Transverse colon (tissue), 4 donors: ENCODE measurements around the gene IPO5.

ENCODE experiments used
- EP300 ChIP-seq: sonication (generic); formaldehyde crosslinking; IDR thresholded peaks from one replicate; pipeline ENCODE4 v1.6.1; 2017; ENCODE audit warnings: antibody characterized with exemption, low read depth
- POLR2A ChIP-seq: fragments of 450-650 bp; IDR thresholded peaks from one replicate; pipeline ENCODE4 v1.6.1; 2016; ENCODE audit warnings: antibody characterized with exemption, mild to moderate bottlenecking, moderate library complexity
- POLR2AphosphoS5 ChIP-seq, 3 donors: sonication (generic); formaldehyde crosslinking; IDR thresholded peaks; one replicate each; pipeline ENCODE4 v1.6.1; 2016; ENCODE audit warnings: antibody characterized with exemption in 3 of 3
- TF ChIP-seq, protein P1 (sequence below), 5 experiments: fragments of 200-600 bp in 3 of 5; fragments of 450-650 bp in 2 of 5; sonication (generic) in 3 of 5; IDR thresholded peaks; 1 replicate in 2 of 5; 2 replicates in 3 of 5; pipeline ENCODE4 v1.5.1; 2016 to 2017; ENCODE audit warnings: antibody characterized with exemption in 5 of 5, inconsistent platforms in 3 of 5, mild to moderate bottlenecking in 2 of 5, moderate library complexity in 1 of 5

DNA sequence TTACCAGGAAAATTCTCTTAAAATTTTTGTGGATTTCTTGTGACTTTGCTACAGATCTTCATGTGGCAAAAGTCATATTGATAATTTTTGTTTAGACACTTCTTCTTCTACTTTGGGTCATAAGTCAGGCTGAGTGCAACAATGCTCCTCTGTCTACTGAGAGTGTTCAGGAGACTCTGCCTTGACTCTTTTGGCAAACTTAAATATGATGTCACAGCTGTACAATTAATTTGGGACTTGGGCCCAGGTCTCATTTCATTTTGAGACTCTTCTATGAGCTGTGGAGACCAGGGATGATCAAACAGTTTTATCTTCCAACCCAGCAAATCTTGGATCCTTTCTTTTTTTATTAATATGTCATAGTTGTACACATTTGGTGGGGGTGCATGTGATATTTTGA is 19.7 kb upstream of the IPO5 start:
- TF ChIP-seq POLR2A (no peak), POLR2AphosphoS5 (IDR thresholded peaks at IDR 0.05) (no peak), EP300 (no peak)
- TF ChIP-seq, protein P1, sequence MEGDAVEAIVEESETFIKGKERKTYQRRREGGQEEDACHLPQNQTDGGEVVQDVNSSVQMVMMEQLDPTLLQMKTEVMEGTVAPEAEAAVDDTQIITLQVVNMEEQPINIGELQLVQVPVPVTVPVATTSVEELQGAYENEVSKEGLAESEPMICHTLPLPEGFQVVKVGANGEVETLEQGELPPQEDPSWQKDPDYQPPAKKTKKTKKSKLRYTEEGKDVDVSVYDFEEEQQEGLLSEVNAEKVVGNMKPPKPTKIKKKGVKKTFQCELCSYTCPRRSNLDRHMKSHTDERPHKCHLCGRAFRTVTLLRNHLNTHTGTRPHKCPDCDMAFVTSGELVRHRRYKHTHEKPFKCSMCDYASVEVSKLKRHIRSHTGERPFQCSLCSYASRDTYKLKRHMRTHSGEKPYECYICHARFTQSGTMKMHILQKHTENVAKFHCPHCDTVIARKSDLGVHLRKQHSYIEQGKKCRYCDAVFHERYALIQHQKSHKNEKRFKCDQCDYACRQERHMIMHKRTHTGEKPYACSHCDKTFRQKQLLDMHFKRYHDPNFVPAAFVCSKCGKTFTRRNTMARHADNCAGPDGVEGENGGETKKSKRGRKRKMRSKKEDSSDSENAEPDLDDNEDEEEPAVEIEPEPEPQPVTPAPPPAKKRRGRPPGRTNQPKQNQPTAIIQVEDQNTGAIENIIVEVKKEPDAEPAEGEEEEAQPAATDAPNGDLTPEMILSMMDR (IDR thresholded peaks at IDR 0.05) = no peak
